ENCODE results near the gene KCNH2. TPM values are rescaled to one million over a fixed set of nuclear protein-coding genes. Genes with fewer than 3 reads are reported as not detected.

Gene KCNH2
- total RNA-seq, 1 experiment from 2014 or later = 16.2 TPM

GRCh38 chr7:151013356-151013732 is 35.2 kb upstream of the KCNH2 start:
- H3K4me3 Mint-ChIP-seq = peak overlapping the region; percentile 75
- CTCF ChIA-PET = interaction anchor here (0.6 to 6.6 kb wide), 27 partner anchors 8 to 697 kb away, joined by 3 to 56 read pairs (median 5); partner anchors contain the start of genes ABCB8 and GIMAP1
- POLR2A ChIA-PET = interaction anchor here (1.0 kb wide), 1 partner anchor 15 kb away, joined by 4 read pairs; the partner anchor contains the start of gene ABCB8
- DNase-seq (ENCODE audit: low spot score) (no peak), ATAC-seq (peak; percentile 2)
- no peak overlapping the region for H3K27ac Mint-ChIP-seq
- peaks cover 55% of the 10 kb centered on the region for H3K27me3 Mint-ChIP-seq (ENCODE audit: low read depth)
- H3K4me1 Mint-ChIP-seq = peaks cover 44% of the 10 kb centered on the region
- TF ChIP-seq JAZF1 (CRISPR knock-in tag; IDR thresholded peaks at IDR 0.05) (no peak), TEAD4 (CRISPR knock-in tag; IDR thresholded peaks at IDR 0.05) (no peak), HMGXB4 (CRISPR knock-in tag; IDR thresholded peaks at IDR 0.05) (no peak), CTCF (IDR thresholded peaks at IDR 0.05) (no peak), SMAD3 (CRISPR knock-in tag; IDR thresholded peaks at IDR 0.05; ENCODE audit: borderline replicate concordance) (no peak), CREB1 (CRISPR knock-in tag; IDR thresholded peaks at IDR 0.05) (no peak), SMAD4 (CRISPR knock-in tag; IDR thresholded peaks at IDR 0.05) (no peak), NR1H2 (CRISPR knock-in tag; IDR thresholded peaks at IDR 0.05) (no peak), MXD4 (CRISPR knock-in tag; IDR thresholded peaks at IDR 0.05; ENCODE audit: borderline replicate concordance) (no peak), USF2 (CRISPR knock-in tag; IDR thresholded peaks at IDR 0.05) (no peak), ZNF138 (CRISPR knock-in tag; conservative IDR thresholded peaks at IDR 0.05) (no peak), ATF6 (CRISPR knock-in tag; IDR thresholded peaks at IDR 0.05) (no peak), ZNF263 (CRISPR knock-in tag; IDR thresholded peaks at IDR 0.05; ENCODE audit: low read depth) (no peak)
- H3K9me3 Mint-ChIP-seq = no peaks in the 10 kb centered on the region
- no peaks in the 10 kb centered on the region for H3K36me3 Mint-ChIP-seq

- Mint-ChIP-seq H3K4me3 (peak overlapping the region; percentile 61), H3K4me1 (peaks cover 45% of the 10 kb centered on the region), H3K9me3 (no peaks in the 10 kb centered on the region), H3K27me3 (ENCODE audit: low read depth) (peaks cover 51% of the 10 kb centered on the region), H3K27ac (no peak overlapping the region), H3K36me3 (no peaks in the 10 kb centered on the region)
- ChIA-PET CTCF (interaction anchor here (0.6 to 6.6 kb wide), 20 partner anchors 8 to 231 kb away, joined by 3 to 56 read pairs (median 7); partner anchors contain the start of genes ABCB8 and CDK5), POLR2A (no interaction called here)
- DNase-seq (ENCODE audit: low spot score) (peak; percentile 68), ATAC-seq (peak; percentile 49)
- TF ChIP-seq CTCF (IDR thresholded peaks at IDR 0.05) = 0 out of 2 replicates have a peak, but pooled peaks have one; percentile 35
- no peak for TF ChIP-seq GABPB1 (CRISPR knock-in tag; IDR thresholded peaks at IDR 0.05)
- no peak for TF ChIP-seq RELA (CRISPR knock-in tag; IDR thresholded peaks at IDR 0.05; ENCODE audit: borderline replicate concordance)
- TF ChIP-seq ATF3 (CRISPR knock-in tag; conservative IDR thresholded peaks at IDR 0.05) = no peak
- no peak for TF ChIP-seq ZBTB21 (CRISPR knock-in tag; IDR thresholded peaks at IDR 0.05; ENCODE audit: borderline replicate concordance)
- no peak for TF ChIP-seq FOXP1 (CRISPR knock-in tag; IDR thresholded peaks at IDR 0.05; ENCODE audit: borderline replicate concordance)
- no peak for TF ChIP-seq SP1 (CRISPR knock-in tag; conservative IDR thresholded peaks at IDR 0.05)
- TF ChIP-seq IRF1 (CRISPR knock-in tag; IDR thresholded peaks at IDR 0.05) = no peak
Observed at GRCh38 chr7:151012911-151013347, 34.8 kb upstream of the KCNH2 start.

Measured in WTC11 (cell line).